HT-29 (cell line): ENCODE results near the gene GPN3. TPM values are rescaled to one million over a fixed set of nuclear protein-coding genes. Genes with fewer than 3 reads are reported as not detected.
"Not testable (repeated sequence)": the region's sequence is repeated elsewhere in the genome, so short reads cannot be mapped to it uniquely, and the experiment has no call there.

Source experiments
- DNase-seq: peaks from one replicate; pipeline ENCODE4 v3.0.0-alpha.2; 2015; ENCODE audit warnings: low spot score
- total RNA-seq: library from RNA; depleted of rRNA; stranded (reverse); fragments of >200 nt; shearing (Covaris generic); gene quantifications from 2 replicates; pipeline ENCODE4 v1.2.3, GENCODE V29; 2014; rRNA removed

GPN3 gene
- total RNA-seq = 10.8 and 14.3 TPM in 2 replicates

- peak; percentile 99 for DNase-seq
These were observed at the start of gene GPN3, which contains the start of gene FAM216A for GRCh38 chr12:110468214-110469048. TSS of gene GPN3 (minus strand) at chr12:110468257. CDS start at chr12:110468203, 54 bp downstream. TSS of gene FAM216A (plus strand) at chr12:110468845. CDS start at chr12:110468876, 31 bp downstream.

DNA sequence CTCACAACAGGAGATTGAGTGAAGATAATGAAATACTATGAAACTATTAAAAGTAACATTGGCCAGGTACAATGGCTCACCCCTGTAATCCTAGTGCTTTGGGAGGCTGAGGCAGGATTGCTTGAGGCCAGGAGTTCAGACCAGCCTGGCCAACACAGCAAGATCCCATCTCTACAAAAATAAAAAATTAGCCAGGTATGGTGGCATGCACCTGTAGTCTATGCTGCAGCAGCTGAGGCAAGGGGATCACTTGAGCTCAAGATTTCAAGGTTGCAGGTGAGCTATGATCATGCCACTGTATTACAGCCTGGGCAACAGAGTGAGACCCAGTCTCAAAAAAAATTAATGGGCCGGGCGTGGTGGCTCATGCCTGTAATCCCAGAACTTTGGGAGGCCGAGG is 48.9 kb upstream of the GPN3 start:
- no peak for DNase-seq

GRCh38 chr12:110514363-110514762 is 46.3 kb upstream of the GPN3 start:
- no peak for DNase-seq

DNA sequence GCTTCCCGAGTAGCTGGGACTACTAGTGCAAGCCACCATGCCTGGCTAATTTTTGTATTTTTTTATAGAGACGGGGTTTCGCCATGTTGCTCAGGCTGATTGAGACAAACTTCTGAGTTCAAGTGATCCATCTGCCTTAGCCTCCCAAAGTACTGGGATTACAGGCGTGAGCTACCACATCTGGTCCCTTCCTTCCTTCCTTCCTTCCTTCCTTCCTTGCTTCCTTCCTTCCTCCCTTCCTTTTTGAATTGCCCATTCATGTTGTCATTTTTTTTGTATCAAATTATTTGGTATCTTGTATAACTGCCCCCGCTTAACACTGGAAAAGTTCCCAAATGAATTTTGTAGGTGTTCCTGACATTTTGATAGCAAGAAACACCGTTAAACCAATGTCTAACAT is 45.8 kb upstream of the GPN3 start:
- no peak for DNase-seq

DNA sequence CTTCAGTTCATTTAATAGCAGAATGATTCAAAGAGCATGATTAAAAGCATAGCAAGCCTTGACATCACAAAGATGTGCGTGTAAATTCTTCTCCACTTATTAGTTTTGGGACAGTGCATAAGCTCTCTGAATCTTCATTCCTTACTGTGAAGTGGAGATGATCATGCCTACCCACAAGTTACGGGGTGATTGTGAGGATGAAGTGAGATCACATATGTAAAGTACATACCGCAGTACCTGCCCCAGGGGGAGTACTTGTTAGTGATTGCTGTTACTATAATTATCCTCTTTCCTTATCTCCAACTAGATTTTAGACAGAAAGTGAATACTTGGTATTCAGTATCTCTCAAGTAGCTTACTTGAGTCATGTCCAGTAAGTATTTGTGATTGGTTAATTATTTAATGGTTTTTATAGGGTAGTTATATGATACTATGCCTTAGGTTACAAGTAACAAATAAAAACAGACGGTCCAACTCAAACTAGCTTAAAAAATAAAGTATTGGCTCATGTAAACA is 40.1 kb upstream of the GPN3 start:
- no peak for DNase-seq

DNA sequence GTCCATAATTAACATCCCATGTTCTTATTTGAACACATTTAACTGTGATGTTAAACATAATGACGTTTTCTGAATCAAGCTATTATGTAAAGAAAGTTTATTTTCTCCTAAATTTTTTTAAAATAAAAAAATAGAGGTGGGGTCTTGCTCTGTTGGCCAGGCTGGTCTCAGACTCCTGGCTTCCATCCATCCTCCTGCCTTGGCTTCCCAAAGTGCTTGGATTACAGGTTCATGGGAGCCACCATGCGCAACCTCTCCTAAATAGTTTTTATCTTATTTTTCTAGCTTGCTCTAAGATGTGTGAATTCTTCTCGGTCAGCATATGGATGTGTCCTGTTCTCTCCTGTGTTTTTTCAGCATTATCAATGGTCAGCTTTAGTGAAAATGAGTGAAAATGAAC is 37.3 kb upstream of the GPN3 start:
- no peak for DNase-seq

DNA sequence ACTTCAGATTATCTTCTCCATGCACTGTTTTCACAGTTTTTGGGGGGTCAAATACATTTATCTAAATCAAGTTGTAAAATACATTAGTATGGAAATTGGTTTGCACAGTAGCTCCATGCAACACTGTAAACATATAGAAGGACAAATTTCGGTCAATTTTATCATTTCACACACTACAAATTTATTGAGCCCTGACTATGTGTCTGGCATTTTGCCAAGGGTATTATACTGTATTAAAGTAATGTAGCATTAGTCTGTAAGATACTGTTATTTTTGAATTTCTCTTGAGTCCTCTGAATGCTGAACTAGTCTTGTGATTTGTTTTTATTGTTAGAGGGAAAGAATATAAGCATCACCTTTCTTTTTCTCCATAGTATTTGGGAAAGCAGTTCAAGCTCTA is 35.4 kb upstream of the GPN3 start:
- DNase-seq = no peak

DNA sequence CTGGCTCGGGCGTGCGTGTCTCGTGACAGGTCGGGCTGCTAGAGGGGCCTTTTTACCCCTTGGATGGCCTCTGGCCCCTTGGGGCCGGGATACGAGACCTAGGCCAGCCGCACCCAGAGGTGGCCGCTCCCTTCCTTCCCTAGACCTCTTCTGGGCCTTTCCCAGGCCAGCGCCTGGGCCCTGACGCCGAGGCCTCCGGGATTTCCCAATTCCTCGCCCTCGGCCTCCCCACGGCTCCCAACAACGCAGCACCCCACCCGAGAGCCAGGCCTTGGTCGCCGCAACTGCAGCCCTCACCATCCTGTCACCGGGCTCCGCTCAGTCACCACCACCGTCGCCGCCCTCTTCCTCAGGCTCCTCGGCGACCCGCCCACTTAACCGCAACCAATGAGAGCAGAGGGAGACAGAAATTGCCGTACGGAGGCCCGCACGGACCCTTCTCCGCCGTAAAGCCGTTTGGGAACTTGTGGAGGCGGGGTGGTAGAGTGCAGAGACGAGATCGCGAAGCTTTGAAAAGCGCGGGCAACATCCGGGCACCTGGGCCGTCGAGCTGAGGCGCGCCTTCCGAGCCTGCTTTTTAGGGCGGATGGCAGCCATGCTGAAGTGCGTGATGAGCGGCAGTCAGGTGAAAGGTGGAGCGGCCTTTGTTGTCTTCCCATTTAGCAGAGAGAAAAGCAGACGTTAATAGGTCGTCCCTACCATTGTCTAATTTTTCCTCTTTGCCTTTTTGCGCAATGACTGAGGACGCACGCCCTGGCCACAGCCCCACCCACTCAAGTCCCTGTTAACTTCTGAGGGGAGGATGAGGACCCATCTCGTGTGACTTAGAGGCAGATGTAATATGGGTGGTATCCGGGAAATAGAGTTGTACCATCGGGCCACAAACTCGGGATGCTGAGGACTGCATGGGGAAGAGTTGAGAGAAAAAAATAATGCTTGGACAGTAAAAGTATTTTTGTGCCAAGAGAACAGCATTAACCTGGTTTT is 34.0 kb upstream of the GPN3 start, which contains the start of the genes RAD9B and VPS29:
TSS of gene RAD9B (plus strand) at position 580 of the 987 bp plus-strand sequence. CDS start at position 587, 7 bp downstream.
TSS of gene VPS29 (minus strand) at position 360 of the 987 bp plus-strand sequence. CDS start at position 300, 60 bp downstream.
- DNase-seq = peak; percentile 98

GRCh38 chr12:110501399-110501751 is 33.3 kb upstream of the GPN3 start:
- peak; percentile 78 for DNase-seq

- DNase-seq = peak; percentile 35
These were observed 31.1 kb upstream of the GPN3 start for GRCh38 chr12:110498984-110499706.

GRCh38 chr12:110475426-110475825 is 7.4 kb upstream of the GPN3 start:
- DNase-seq = no peak

- no peak for DNase-seq
These were observed 227 bp downstream of the GPN3 start for GRCh38 chr12:110467847-110468213.

DNA sequence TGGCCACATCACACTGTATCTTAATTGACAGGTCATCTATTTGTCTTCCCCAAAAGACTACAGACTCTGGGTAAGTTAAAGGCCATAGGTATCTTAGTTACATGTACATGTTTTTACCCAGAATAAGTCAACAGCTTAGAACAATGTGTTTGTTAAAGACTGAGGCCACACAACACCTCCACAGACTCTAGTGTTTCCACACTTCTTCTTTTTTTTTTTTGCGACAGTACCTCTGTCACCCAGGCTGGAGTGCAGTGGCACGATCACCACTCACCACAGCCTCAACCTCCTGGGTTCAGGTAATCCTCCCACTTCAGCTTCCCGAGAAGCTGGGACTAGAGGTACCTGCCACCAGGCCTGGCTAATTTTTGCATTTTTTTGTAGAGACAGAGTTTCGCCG is 1.3 kb downstream of the GPN3 start:
- DNase-seq = no peak

- not testable (repeated sequence) for DNase-seq
These were observed 2.3 kb downstream of the GPN3 start for GRCh38 chr12:110465765-110466164.

DNA sequence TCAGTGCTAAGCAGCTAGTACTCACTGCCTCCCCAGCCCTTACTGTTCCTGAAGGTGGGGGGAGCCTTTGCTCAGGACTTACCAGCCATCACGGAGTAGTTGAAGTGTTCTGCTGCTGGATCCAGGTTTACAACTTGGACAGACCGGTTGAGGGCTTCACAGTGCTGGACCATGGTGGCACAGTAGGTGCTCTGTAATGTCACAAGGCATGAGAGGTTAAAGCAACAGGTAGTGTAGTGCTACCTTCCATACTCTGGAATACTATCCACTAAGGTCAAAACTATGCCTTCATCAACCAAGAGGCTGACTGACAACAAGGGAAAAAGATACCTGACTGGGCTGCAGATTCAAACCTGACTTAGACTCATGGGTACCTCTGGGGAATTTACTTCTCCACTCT is 3.0 kb downstream of the GPN3 start:
- DNase-seq = no peak

- DNase-seq = not testable (repeated sequence)
These were observed 6.9 kb downstream of the GPN3 start for GRCh38 chr12:110461189-110461588.

GRCh38 chr12:110458756-110459155 is 9.3 kb downstream of the GPN3 start:
- no peak for DNase-seq

DNA sequence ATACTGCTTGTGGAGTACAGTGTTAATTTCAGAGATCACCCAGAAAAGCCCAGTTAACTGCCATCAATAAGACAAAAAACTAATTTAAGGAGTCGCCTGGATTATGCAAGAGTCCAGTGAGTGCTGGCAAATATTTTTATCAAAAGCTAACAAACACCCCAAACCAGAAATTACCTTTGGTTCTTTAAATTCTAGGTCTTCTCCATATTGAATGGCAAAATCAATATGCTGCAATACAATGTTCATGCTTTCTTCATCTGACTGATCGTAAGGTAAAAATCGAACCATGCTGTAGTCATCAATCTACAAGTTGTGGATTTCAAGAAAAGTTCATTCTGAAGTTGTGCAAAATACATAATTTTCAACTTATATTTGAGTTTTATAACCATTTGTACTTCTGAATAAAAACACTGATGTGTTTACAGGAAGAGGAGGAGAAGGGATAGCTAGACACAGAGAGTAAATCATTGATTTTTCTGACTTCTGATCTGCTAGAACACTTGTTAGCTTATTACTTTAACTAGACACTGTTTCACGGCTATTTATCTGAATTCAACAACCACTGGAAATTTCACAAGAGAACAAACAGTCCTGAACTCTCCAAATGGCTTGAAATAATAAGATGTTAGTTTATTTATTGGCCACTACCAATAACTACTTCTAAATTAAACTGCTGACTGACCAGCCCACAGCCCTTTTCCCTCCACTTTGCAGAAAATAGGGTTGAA is 14.3 kb downstream of the GPN3 start:
- no peak for DNase-seq

DNA sequence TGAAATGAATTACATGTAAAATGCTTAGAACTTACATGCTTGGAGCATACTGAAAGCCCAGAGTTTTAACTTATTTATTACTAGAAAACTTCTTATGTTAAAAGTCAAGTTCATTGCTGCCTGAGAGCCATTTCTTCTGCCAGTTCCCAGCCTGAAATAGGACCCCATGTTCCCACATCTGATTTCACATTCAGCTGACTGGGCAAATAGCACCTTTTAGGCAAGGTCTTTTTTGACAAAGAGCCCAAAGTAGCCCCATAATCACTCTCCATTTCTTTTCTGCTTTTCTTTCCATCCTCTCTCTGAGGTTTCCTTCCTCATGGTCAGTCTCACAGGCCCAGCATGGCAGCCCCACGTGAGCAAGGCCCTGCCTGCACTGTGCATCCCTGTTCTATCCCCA is 16.8 kb downstream of the GPN3 start:
- no peak for DNase-seq

GRCh38 chr12:110449799-110450497 is 18.1 kb downstream of the GPN3 start, which contains the start of gene ARPC3:
TSS of gene ARPC3 (minus strand) at chr12:110450337. CDS start at chr12:110450260, 77 bp downstream.
- peak; percentile 97 for DNase-seq
